SK-N-SH (cell line): Measurements from ENCODE around the gene SLC7A5. TPM values are rescaled to one million over a fixed set of nuclear protein-coding genes. Genes with fewer than 3 reads are reported as not detected.
"Not testable (repeated sequence)": the region's sequence is repeated elsewhere in the genome, so short reads cannot be mapped to it uniquely, and the experiment has no call there.

Experiments used
- CTCF ChIA-PET: fragments of 300-600, 350-600 bp; formaldehyde crosslinking; extraction: SDS; loops from one replicate; lab custom pipeline; 2021; lab: Yijun Ruan, JAX
- POLR2A ChIA-PET: fragments of 350-600 bp; sonication (Branson Sonifier 250); formaldehyde crosslinking; extraction: SDS; loops from one replicate; lab custom pipeline; 2020; ENCODE audit warnings: antibody characterized with exemption, inconsistent platforms; lab: Yijun Ruan, JAX
- DNase-seq: peaks from one replicate; pipeline ENCODE4 v3.0.0; 2012
- H2AFZ ChIP-seq: fragments of 200-600 bp; sonication (generic); 2 replicates; pipeline ENCODE4 v1.8.1; 2016; ENCODE audit warnings: antibody characterized with exemption, mild to moderate bottlenecking, low read depth
- H3F3A ChIP-seq: fragments of 200-600 bp; sonication (generic); replicated peaks from 2 replicates; pipeline ENCODE3; 2016; ENCODE audit warnings: antibody characterized with exemption, mild to moderate bottlenecking; ENCODE audit not compliant: insufficient read depth
- H3K27ac ChIP-seq, 2 experiments: fragments of 200-500 bp in 1 of 2; fragments of 200-600 bp in 1 of 2; sonication (Bioruptor generic) in 1 of 2; sonication (generic), shearing (Covaris generic) in 1 of 2; 2 replicates each; pipeline versions ENCODE4 v1.5.1 to v1.6.1; 2014 to 2016; ENCODE audit warnings: low read depth in 2 of 2, inconsistent platforms in 1 of 2, low read length in 1 of 2, mild to moderate bottlenecking in 1 of 2, mixed read lengths in 1 of 2
- H3K27me3 ChIP-seq: fragments of 200-600 bp; sonication (generic), shearing (Covaris generic); 2 replicates; pipeline ENCODE4 v1.6.1; 2016; ENCODE audit warnings: mixed run types; ENCODE audit not compliant: insufficient read depth
- H3K36me3 ChIP-seq, 2 experiments: fragments of 200-500 bp in 1 of 2; fragments of 200-600 bp in 1 of 2; sonication (Bioruptor generic) in 1 of 2; sonication (generic) in 1 of 2; replicated peaks in 1 of 2; 2 replicates each; pipeline versions ENCODE3 to v1.5.1; 2014 to 2016; ENCODE audit warnings: low read length in 1 of 2, mild to moderate bottlenecking in 1 of 2; ENCODE audit not compliant: insufficient read depth in 2 of 2, control insufficient read depth in 1 of 2
- H3K4me1 ChIP-seq, 2 experiments: fragments of 200-500 bp in 1 of 2; fragments of 200-600 bp in 1 of 2; sonication (Bioruptor generic) in 1 of 2; sonication (generic), shearing (Covaris generic) in 1 of 2; 2 replicates each; pipeline versions ENCODE4 v1.5.1 to v1.6.1; 2014 to 2016; ENCODE audit warnings: low read depth in 1 of 2, low read length in 1 of 2, mixed run types in 1 of 2; ENCODE audit not compliant: insufficient read depth in 2 of 2, control insufficient read depth in 1 of 2
- H3K4me2 ChIP-seq: fragments of 200-600 bp; sonication (generic), shearing (Covaris generic); 2 replicates; pipeline ENCODE4 v1.6.1; 2017; ENCODE audit warnings: mixed run types
- H3K4me3 ChIP-seq, 2 experiments: fragments of 200-500 bp in 1 of 2; fragments of 200-600 bp in 1 of 2; sonication (Bioruptor generic) in 1 of 2; sonication (generic), shearing (Covaris generic) in 1 of 2; 2 replicates each; pipeline versions ENCODE4 v1.5.1 to v1.8.1; 2014 to 2016; ENCODE audit warnings: low read depth in 2 of 2, inconsistent platforms in 1 of 2, low read length in 1 of 2, mild to moderate bottlenecking in 1 of 2, mixed read lengths in 1 of 2, moderate library complexity in 1 of 2
- H3K79me2 ChIP-seq: fragments of 200-600 bp; sonication (generic); 2 replicates; pipeline ENCODE4 v1.8.1; 2017; ENCODE audit warnings: mild to moderate bottlenecking; ENCODE audit not compliant: insufficient read depth
- H3K9ac ChIP-seq: fragments of 200-600 bp; sonication (generic); 2 replicates; pipeline ENCODE4 v1.6.1; 2017; ENCODE audit warnings: mixed run types
- H3K9me2 ChIP-seq: fragments of 200-600 bp; sonication (generic); 2 replicates; pipeline ENCODE4 v1.6.1; 2017; ENCODE audit warnings: mixed run types
- H3K9me3 ChIP-seq: fragments of 200-600 bp; sonication (generic); 2 replicates; pipeline ENCODE4 v1.6.1; 2017; ENCODE audit warnings: mixed run types, mild to moderate bottlenecking, moderate library complexity
- H4K20me1 ChIP-seq: fragments of 200-600 bp; sonication (generic); 2 replicates; pipeline ENCODE4 v1.6.1; 2017; ENCODE audit warnings: mild to moderate bottlenecking, mixed run types; ENCODE audit not compliant: insufficient read depth
- EP300 ChIP-seq, 2 experiments: IDR thresholded peaks; 2 replicates each; pipeline versions ENCODE4 v1.4.0 to v1.6.1; 2012; ENCODE audit warnings: borderline replicate concordance in 1 of 2, low read depth in 1 of 2, low read length in 1 of 2
- JUND ChIP-seq: IDR thresholded peaks from 2 replicates; pipeline ENCODE4 v1.4.0; 2012
- NRF1 ChIP-seq: IDR thresholded peaks from 2 replicates; pipeline ENCODE4 v1.6.1; 2012; ENCODE audit warnings: low read depth, mild to moderate bottlenecking, low read length
- RAD21 ChIP-seq: IDR thresholded peaks from 2 replicates; pipeline ENCODE4 v1.6.1; 2012; ENCODE audit warnings: mild to moderate bottlenecking, low read length
- TCF12 ChIP-seq: IDR thresholded peaks from 2 replicates; pipeline ENCODE4 v1.4.0; 2012
- WGBS: methylation state at CpG from one replicate; pipeline ENCODE4 v1.1.6; 2017; ENCODE audit warnings: low lambda C conversion rate; 5-methylcytosine and 5-hydroxymethylcytosine counted together
- polyA plus RNA-seq, 3 experiments: library from polyadenylated mRNA; depleted of rRNA; stranded (reverse); fragments of >200 nt; gene quantifications; 2 replicates each; pipeline ENCODE4 v1.2.3, GENCODE V29; 2012

Gene SLC7A5
- polyA plus RNA-seq, 1 of the 3 experiments (the other 2 are of a cell fraction) = 15.1 TPM

GRCh38 chr16:87914812-87915211 lies 45.5 kb upstream of the SLC7A5 start:
- WGBS = 87% methylated on average over 21 of the region's 25 CpGs
- H3K4me3 ChIP-seq = no peak overlapping the region
- H3F3A ChIP-seq = no peaks in the 10 kb centered on the region
- no peaks in the 10 kb centered on the region for H3K27me3 ChIP-seq
- H3K9me3 ChIP-seq = no peaks in the 10 kb centered on the region
- POLR2A ChIA-PET = no interaction called here
- TF ChIP-seq EP300 (IDR thresholded peaks at IDR 0.05; ENCODE audit: borderline replicate concordance in 1 of 2, low read depth in 1 of 2, low read length in 1 of 2) (no peak), NRF1 (no peak), RAD21 (no peak), TCF12 (no peak), JUND (no peak)
- H3K4me2 ChIP-seq = no peak overlapping the region
- H3K79me2 ChIP-seq = no peaks in the 10 kb centered on the region
- H3K9me2 ChIP-seq = no peaks in the 10 kb centered on the region
- H3K36me3 ChIP-seq = no peaks in the 10 kb centered on the region
- H2AFZ ChIP-seq = no peak overlapping the region
- no peak for DNase-seq
- CTCF ChIA-PET = interaction anchor here (1.7 to 2.1 kb wide), 2 partner anchors 65 to 136 kb away, joined by 4 to 8 read pairs; no protein-coding TSS in a partner anchor
- no peak overlapping the region for H3K9ac ChIP-seq
- no peak overlapping the region for H3K27ac ChIP-seq
- no peaks in the 10 kb centered on the region for H4K20me1 ChIP-seq
- H3K4me1 ChIP-seq = peaks cover 0 to 5% of the 10 kb centered on the region in 2 experiments; a peak in 1 of 4 replicates

- H3K9me2 ChIP-seq, H3K36me3 ChIP-seq, H3K27ac ChIP-seq, H3K4me1 ChIP-seq, POLR2A ChIA-PET, H3K79me2 ChIP-seq, H3K4me2 ChIP-seq, H3K9ac ChIP-seq, H3K9me3 ChIP-seq, H3K27me3 ChIP-seq, H3F3A ChIP-seq, H3K4me3 ChIP-seq, H2AFZ ChIP-seq, DNase-seq, H4K20me1 ChIP-seq: not testable (repeated sequence)
- CTCF ChIA-PET = interaction anchor here (0.7 to 2.1 kb wide), 3 partner anchors 42 to 135 kb away, joined by 3 to 8 read pairs (median 4); no protein-coding TSS in a partner anchor
- 70% methylated on average over 23 of the region's 27 CpGs for WGBS
These were observed 44.9 kb upstream of the SLC7A5 start for GRCh38 chr16:87914021-87914725.

- H2AFZ ChIP-seq, H3K9me3 ChIP-seq, H3K4me1 ChIP-seq, H3K4me3 ChIP-seq, H4K20me1 ChIP-seq, DNase-seq, H3K27me3 ChIP-seq, H3K4me2 ChIP-seq, H3K9me2 ChIP-seq, H3K79me2 ChIP-seq, H3K27ac ChIP-seq, H3K9ac ChIP-seq, H3K36me3 ChIP-seq, H3F3A ChIP-seq: not testable (repeated sequence)
- WGBS = 80% methylated on average over 17 of the region's 18 CpGs
- POLR2A ChIA-PET = interaction anchor here (0.6 kb wide), 1 partner anchor 144 kb away, joined by 3 read pairs; no protein-coding TSS in a partner anchor
- CTCF ChIA-PET = interaction anchor here (1.5 kb wide), 1 partner anchor 134 kb away, joined by 4 read pairs; no protein-coding TSS in a partner anchor
These were observed 43.4 kb upstream of the SLC7A5 start for GRCh38 chr16:87912691-87913090.
